GM12878 (cell line): ENCODE measurements around the gene PTPN22. TPM values are rescaled to one million over a fixed set of nuclear protein-coding genes. Genes with fewer than 3 reads are reported as not detected.

ENCODE experiments used
- ATAC-seq: fragments of 200-7000 bp; cut with Tn5 transposase; 3 replicates; pipeline ENCODE4 v1.9.1; 2020; ENCODE audit warnings: mild to moderate bottlenecking, moderate library complexity
- BruUV-seq: library from RNA; stranded (reverse); fragments of 400-500 nt; replicated peaks from 2 replicates; lab custom pipeline; 2021; lab: Mats Ljungman, UMichigan
- CTCF ChIA-PET: fragments of 300-600 bp; sonication (Branson Sonifier 250); formaldehyde crosslinking; extraction: SDS; loops from one replicate; lab custom pipeline; 2021; ENCODE audit warnings: inconsistent platforms; lab: Yijun Ruan, JAX
- POLR2A ChIA-PET: fragments of 350-600 bp; formaldehyde crosslinking; extraction: SDS; loops from one replicate; lab custom pipeline; 2021; ENCODE audit warnings: inconsistent platforms; lab: Charles Lee
- RAD21 ChIA-PET: fragments of 300-600 bp; sonication (Branson Sonifier 250); formaldehyde crosslinking; loops from one replicate; lab custom pipeline; 2023; ENCODE audit warnings: antibody characterized with exemption; ENCODE audit not compliant: unreplicated experiment; lab: Charles Lee
- SMC1A ChIA-PET: fragments of 300-600 bp; sonication (Branson Sonifier 250); formaldehyde crosslinking; loops from one replicate; lab custom pipeline; 2023; ENCODE audit not compliant: unreplicated experiment, uncharacterized antibody; lab: Charles Lee
- DNase-seq: peaks from one replicate; pipeline ENCODE4 v3.0.0-alpha.2; 2011; ENCODE audit warnings: low read depth, low spot score
- FAIRE-seq: peaks from 3 replicates; lab custom pipeline; 2011; peaks lifted over from hg19 to GRCh38; lab: Jason Lieb, UNC
- H2AFZ ChIP-seq: 2 replicates; pipeline ENCODE4 v1.6.0; 2011; ENCODE audit warnings: low read depth, low read length, control low read depth; ENCODE audit not compliant: control insufficient read depth
- H3K27ac ChIP-seq: 2 replicates; pipeline ENCODE4 v1.5.1; 2011; ENCODE audit warnings: control low read depth; ENCODE audit not compliant: control insufficient read depth, insufficient read depth
- H3K27me3 ChIP-seq, 2 experiments: replicated peaks in 1 of 2; 2 replicates each; pipeline versions ENCODE4 v1.6.0 to v1.6.1; 2011; ENCODE audit warnings: low read length in 1 of 2; ENCODE audit not compliant: control insufficient read depth in 2 of 2, insufficient read depth in 2 of 2
- H3K36me3 ChIP-seq, 2 experiments: 2 replicates each; pipeline ENCODE4 v1.5.1; 2011; ENCODE audit warnings: low read length in 1 of 2; ENCODE audit not compliant: control insufficient read depth in 2 of 2, insufficient read depth in 2 of 2
- H3K4me1 ChIP-seq: 2 replicates; pipeline ENCODE4 v1.6.1; 2011; ENCODE audit warnings: mild to moderate bottlenecking, low read length, moderate library complexity, mixed read lengths; ENCODE audit not compliant: control insufficient read depth, insufficient read depth
- H3K4me2 ChIP-seq: 2 replicates; pipeline ENCODE4 v1.6.0; 2011; ENCODE audit warnings: control low read depth; ENCODE audit not compliant: control insufficient read depth, insufficient read depth
- H3K4me3 ChIP-seq: fragments of 200-600 bp; sonication (generic); 2 replicates; pipeline ENCODE4 v1.5.1; 2016
- H3K79me2 ChIP-seq: 2 replicates; pipeline ENCODE4 v1.6.0; 2011; ENCODE audit warnings: low read length; ENCODE audit not compliant: control insufficient read depth, insufficient read depth
- H3K9ac ChIP-seq: 2 replicates; pipeline ENCODE4 v1.8.0; 2011; ENCODE audit warnings: low read length, control low read depth, mixed read lengths; ENCODE audit not compliant: control insufficient read depth, insufficient read depth
- H3K9me3 ChIP-seq: replicated peaks from 3 replicates; pipeline ENCODE4 v1.5.1; 2011; ENCODE audit warnings: mild to moderate bottlenecking, low read length; ENCODE audit not compliant: control insufficient read depth, insufficient read depth
- H4K20me1 ChIP-seq: 2 replicates; pipeline ENCODE4 v1.6.0; 2011; ENCODE audit not compliant: control insufficient read depth, insufficient read depth
- CBX3 ChIP-seq: fragments of 200-600 bp; sonication (generic); IDR thresholded peaks from 2 replicates; pipeline ENCODE4 v1.6.1; 2016; ENCODE audit warnings: low read depth, borderline replicate concordance
- ESRRA ChIP-seq: IDR thresholded peaks from 2 replicates; pipeline ENCODE4 v1.6.1; 2012; ENCODE audit warnings: mild to moderate bottlenecking, low read length, improper control_type of control experiment
- KLF5 ChIP-seq: fragments of 450-650 bp; IDR thresholded peaks from 2 replicates; pipeline ENCODE4 v1.6.1; 2014; ENCODE audit warnings: mild to moderate bottlenecking; ENCODE audit not compliant: partially characterized antibody
- MEF2B ChIP-seq: fragments of 450-650 bp; IDR thresholded peaks from 2 replicates; pipeline ENCODE4 v1.6.1; 2018; ENCODE audit warnings: mild to moderate bottlenecking, moderate library complexity; ENCODE audit not compliant: partially characterized antibody, poor library complexity, severe bottlenecking
- NFYA ChIP-seq: IDR thresholded peaks from 2 replicates; pipeline ENCODE4 v1.6.1; 2011; ENCODE audit warnings: low read depth, mild to moderate bottlenecking, low read length, improper control_type of control experiment, borderline replicate concordance
- SRF ChIP-seq, 2 experiments: IDR thresholded peaks; 2 replicates each; pipeline ENCODE4 v1.6.1; 2011; ENCODE audit warnings: low read depth in 2 of 2, low read length in 2 of 2, mild to moderate bottlenecking in 1 of 2, moderate library complexity in 1 of 2
- TCF12 ChIP-seq: IDR thresholded peaks from 2 replicates; pipeline ENCODE4 v1.6.1; 2011; ENCODE audit warnings: low read depth, mild to moderate bottlenecking, low read length
- ZBTB4 ChIP-seq: fragments of 450-650 bp; formaldehyde crosslinking; IDR thresholded peaks from 2 replicates; pipeline ENCODE4 v1.4.0; 2022; ENCODE audit warnings: mild to moderate bottlenecking, moderate library complexity
- WGBS: methylation state at CpG from one replicate; pipeline ENCODE4 v1.1.6; 2016; ENCODE audit warnings: low lambda C conversion rate; ENCODE audit not compliant: insufficient replicate concordance, insufficient coverage; ENCODE audit errors: missing lambda C conversion rate; 5-methylcytosine and 5-hydroxymethylcytosine counted together
- in situ Hi-C: fragments of 300-500 bp; cut with MboI; formaldehyde crosslinking; loops from 9 replicates; pipeline ENCODE4 v1.14.3; 2018; ENCODE audit warnings: mixed read lengths
- intact Hi-C: fragments of 100-400 bp; cut with micrococcal nuclease; formaldehyde crosslinking; loops from one replicate; pipeline ENCODE4 v1.14.2; 2022; ENCODE audit not compliant: unreplicated experiment
- polyA plus RNA-seq, 11 experiments: library from polyadenylated mRNA; depleted of rRNA in 4 of 11; unstranded in 6 of 11; stranded (reverse) in 5 of 11; fragments of >200 nt; fragmentation: Nextera tagmentation in 4 of 11; fragmentation: Illumina TruSeq in 1 of 11; extraction: Ambion mirVana in 4 of 11; extraction: Trizol in 1 of 11; gene quantifications; 1 replicate in 1 of 11; 2 replicates in 10 of 11; pipeline versions ENCODE4 v1.2.1 to v1.2.3, GENCODE V29; 2011 to 2016; ENCODE audit warnings: inconsistent platforms in 2 of 11, missing spikeins in 2 of 11, low read depth in 1 of 11
- total RNA-seq, 4 experiments: library from RNA; depleted of rRNA in 3 of 4; stranded (reverse); fragments of >200 nt in 3 of 4; fragmentation: Illumina TruSeq in 1 of 4; extraction: Trizol in 1 of 4; gene quantifications; 2 replicates each; pipeline versions ENCODE4 v1.2.1 to v1.2.3, GENCODE V29; 2013 to 2021
- TF ChIP-seq, protein P1 (sequence below): fragments of 450-650 bp; IDR thresholded peaks from 2 replicates; pipeline ENCODE4 v1.6.1; 2018; ENCODE audit warnings: borderline replicate concordance, mild to moderate bottlenecking; ENCODE audit not compliant: partially characterized antibody

The PTPN22 gene
- total and polyA plus RNA-seq, 10 of the 15 experiments (the other 5 are each of a cell fraction or from before 2014, with no cell fraction given), result 22.8 to 65.1 (median 44.9) TPM

GRCh38 chr1:113834716-113835115, 36.8 kb downstream of the PTPN22 start:
- 98% methylated on average over 2 of the region's 2 CpGs for WGBS
- intact Hi-C loops, result loop anchor here (1.0 to 10.0 kb wide), 4 partner anchors 71 to 450 kb away; partner anchors contain the start of genes DCLRE1B and OLFML3
- TF ChIP-seq TCF12, result no peak
- TF ChIP-seq SRF (IDR thresholded peaks at IDR 0.05; ENCODE audit: low read depth in 2 of 2, low read length in 2 of 2), result no peak
- no peak for TF ChIP-seq ZBTB4
- no peak for TF ChIP-seq CBX3
- TF ChIP-seq ESRRA, result no peak
- TF ChIP-seq KLF5, result no peak
- TF ChIP-seq NFYA, result no peak
- TF ChIP-seq, protein P1, sequence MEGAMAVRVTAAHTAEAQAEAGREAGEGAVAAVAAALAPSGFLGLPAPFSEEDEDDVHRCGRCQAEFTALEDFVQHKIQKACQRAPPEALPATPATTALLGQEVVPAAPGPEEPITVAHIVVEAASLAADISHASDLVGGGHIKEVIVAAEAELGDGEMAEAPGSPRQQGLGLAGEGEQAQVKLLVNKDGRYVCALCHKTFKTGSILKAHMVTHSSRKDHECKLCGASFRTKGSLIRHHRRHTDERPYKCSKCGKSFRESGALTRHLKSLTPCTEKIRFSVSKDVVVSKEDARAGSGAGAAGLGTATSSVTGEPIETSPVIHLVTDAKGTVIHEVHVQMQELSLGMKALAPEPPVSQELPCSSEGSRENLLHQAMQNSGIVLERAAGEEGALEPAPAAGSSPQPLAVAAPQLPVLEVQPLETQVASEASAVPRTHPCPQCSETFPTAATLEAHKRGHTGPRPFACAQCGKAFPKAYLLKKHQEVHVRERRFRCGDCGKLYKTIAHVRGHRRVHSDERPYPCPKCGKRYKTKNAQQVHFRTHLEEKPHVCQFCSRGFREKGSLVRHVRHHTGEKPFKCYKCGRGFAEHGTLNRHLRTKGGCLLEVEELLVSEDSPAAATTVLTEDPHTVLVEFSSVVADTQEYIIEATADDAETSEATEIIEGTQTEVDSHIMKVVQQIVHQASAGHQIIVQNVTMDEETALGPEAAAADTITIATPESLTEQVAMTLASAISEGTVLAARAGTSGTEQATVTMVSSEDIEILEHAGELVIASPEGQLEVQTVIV, result no peak
- TF ChIP-seq MEF2B, result no peak
- TF ChIP-seq, all 136 proteins: peak for 0
- no peaks in the 10 kb centered on the region for H4K20me1 ChIP-seq
- H3K9me3 ChIP-seq, result no peaks in the 10 kb centered on the region
- peaks cover 0 to 17% of the 10 kb centered on the region in 2 experiments; a peak in 2 of 4 replicates for H3K36me3 ChIP-seq
- H3K79me2 ChIP-seq, result no peaks in the 10 kb centered on the region; the same call in 1 of the 2 replicates
- no peak overlapping the region for H3K27ac ChIP-seq
- no peak overlapping the region for H3K4me3 ChIP-seq
- H3K4me2 ChIP-seq, result no peak overlapping the region
- SMC1A ChIA-PET, result interaction anchor here (0.6 to 5.5 kb wide), 28 partner anchors 16 to 448 kb away, joined by 3 to 53 read pairs (median 4); partner anchors contain the start of genes AP4B1, DCLRE1B, HIPK1 and OLFML3
- CTCF ChIA-PET, result interaction anchor here (1.1 to 5.5 kb wide), 18 partner anchors 22 to 204 kb away, joined by 3 to 74 read pairs (median 12); partner anchors contain the start of genes AP4B1, DCLRE1B, HIPK1 and OLFML3
- in situ Hi-C loops, result loop anchor here (5.0 to 10.0 kb wide), 3 partner anchors 68 to 440 kb away; partner anchors contain the start of genes AP4B1 and HIPK1
- ATAC-seq (no peak), DNase-seq (no peak), FAIRE-seq (no peak)
- no peaks in the 10 kb centered on the region for H3K4me1 ChIP-seq
- H3K9ac ChIP-seq, result no peak overlapping the region
- RAD21 ChIA-PET, result interaction anchor here (2.1 to 5.3 kb wide), 9 partner anchors 23 to 144 kb away, joined by 5 to 46 read pairs (median 15); partner anchors contain the start of genes AP4B1, DCLRE1B, HIPK1 and OLFML3
- H3K27me3 ChIP-seq, result no peaks in the 10 kb centered on the region
- POLR2A ChIA-PET, result interaction anchor here (0.6 to 1.9 kb wide), 2 partner anchors 24 to 94 kb away, joined by 6 to 9 read pairs; partner anchors contain the start of gene HIPK1
- no peak overlapping the region for H2AFZ ChIP-seq
- BruUV-seq, result no TSS peak
